HL-60 (cell line): ENCODE data around the gene STK40.

Experiments
- POLR2AphosphoS5 ChIP-seq: IDR thresholded peaks from 2 replicates; pipeline ENCODE4 v1.6.1; 2012; ENCODE audit warnings: low read depth
- SPI1 ChIP-seq: IDR thresholded peaks from 2 replicates; pipeline ENCODE4 v1.6.1; 2012; ENCODE audit warnings: low read depth, mild to moderate bottlenecking, borderline replicate concordance
- TF ChIP-seq, protein P1 (sequence below): IDR thresholded peaks from one replicate; pipeline ENCODE4 v1.5.1; 2011; ENCODE audit warnings: low read length, control low read depth, inconsistent platforms; ENCODE audit not compliant: insufficient read depth
- TF ChIP-seq, protein P2 (sequence below): IDR thresholded peaks from 2 replicates; pipeline ENCODE4 v1.6.1; 2012; ENCODE audit warnings: low read depth; ENCODE audit not compliant: insufficient replicate concordance

DNA sequence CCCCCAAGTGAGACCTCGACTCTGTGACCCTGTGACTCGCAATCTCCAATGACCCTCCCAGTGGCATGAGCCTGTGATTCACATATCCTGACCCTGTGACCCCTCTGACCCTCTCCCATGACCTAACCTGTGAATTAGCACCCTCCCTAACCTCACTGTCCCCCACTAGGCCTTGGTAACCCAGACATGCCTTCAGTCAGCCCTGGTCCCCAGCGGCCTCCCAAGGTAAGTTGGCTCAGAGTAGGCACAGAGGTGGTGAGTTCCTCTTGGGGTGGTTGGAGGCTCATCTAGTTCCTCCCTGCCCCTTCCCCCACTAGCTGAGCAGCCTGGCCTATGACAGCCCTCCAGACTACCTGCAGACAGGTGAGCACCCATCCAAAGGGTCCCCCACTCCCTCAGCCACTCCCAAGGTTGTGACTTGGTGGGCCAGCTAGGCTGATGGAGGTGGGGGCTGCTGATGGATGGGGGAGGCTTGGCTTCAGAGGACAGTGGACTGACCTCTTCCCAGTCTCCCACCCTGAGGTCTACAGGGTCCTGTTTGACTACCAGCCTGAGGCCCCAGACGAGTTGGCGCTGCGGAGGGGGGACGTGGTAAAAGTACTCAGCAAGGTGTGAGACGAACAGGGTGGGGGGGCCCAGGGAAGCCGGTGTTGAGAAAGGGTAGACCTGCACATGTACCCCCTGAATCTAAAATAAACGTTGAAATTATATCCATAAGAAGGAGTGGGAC lies 78.0 kb downstream of the STK40 start:
- TF ChIP-seq, protein P1, sequence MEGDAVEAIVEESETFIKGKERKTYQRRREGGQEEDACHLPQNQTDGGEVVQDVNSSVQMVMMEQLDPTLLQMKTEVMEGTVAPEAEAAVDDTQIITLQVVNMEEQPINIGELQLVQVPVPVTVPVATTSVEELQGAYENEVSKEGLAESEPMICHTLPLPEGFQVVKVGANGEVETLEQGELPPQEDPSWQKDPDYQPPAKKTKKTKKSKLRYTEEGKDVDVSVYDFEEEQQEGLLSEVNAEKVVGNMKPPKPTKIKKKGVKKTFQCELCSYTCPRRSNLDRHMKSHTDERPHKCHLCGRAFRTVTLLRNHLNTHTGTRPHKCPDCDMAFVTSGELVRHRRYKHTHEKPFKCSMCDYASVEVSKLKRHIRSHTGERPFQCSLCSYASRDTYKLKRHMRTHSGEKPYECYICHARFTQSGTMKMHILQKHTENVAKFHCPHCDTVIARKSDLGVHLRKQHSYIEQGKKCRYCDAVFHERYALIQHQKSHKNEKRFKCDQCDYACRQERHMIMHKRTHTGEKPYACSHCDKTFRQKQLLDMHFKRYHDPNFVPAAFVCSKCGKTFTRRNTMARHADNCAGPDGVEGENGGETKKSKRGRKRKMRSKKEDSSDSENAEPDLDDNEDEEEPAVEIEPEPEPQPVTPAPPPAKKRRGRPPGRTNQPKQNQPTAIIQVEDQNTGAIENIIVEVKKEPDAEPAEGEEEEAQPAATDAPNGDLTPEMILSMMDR = no peak
- no peak for TF ChIP-seq POLR2AphosphoS5
- TF ChIP-seq, protein P2, sequence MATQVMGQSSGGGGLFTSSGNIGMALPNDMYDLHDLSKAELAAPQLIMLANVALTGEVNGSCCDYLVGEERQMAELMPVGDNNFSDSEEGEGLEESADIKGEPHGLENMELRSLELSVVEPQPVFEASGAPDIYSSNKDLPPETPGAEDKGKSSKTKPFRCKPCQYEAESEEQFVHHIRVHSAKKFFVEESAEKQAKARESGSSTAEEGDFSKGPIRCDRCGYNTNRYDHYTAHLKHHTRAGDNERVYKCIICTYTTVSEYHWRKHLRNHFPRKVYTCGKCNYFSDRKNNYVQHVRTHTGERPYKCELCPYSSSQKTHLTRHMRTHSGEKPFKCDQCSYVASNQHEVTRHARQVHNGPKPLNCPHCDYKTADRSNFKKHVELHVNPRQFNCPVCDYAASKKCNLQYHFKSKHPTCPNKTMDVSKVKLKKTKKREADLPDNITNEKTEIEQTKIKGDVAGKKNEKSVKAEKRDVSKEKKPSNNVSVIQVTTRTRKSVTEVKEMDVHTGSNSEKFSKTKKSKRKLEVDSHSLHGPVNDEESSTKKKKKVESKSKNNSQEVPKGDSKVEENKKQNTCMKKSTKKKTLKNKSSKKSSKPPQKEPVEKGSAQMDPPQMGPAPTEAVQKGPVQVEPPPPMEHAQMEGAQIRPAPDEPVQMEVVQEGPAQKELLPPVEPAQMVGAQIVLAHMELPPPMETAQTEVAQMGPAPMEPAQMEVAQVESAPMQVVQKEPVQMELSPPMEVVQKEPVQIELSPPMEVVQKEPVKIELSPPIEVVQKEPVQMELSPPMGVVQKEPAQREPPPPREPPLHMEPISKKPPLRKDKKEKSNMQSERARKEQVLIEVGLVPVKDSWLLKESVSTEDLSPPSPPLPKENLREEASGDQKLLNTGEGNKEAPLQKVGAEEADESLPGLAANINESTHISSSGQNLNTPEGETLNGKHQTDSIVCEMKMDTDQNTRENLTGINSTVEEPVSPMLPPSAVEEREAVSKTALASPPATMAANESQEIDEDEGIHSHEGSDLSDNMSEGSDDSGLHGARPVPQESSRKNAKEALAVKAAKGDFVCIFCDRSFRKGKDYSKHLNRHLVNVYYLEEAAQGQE = no peak
- TF ChIP-seq SPI1 = peak; percentile 51; the same call in 1 of the 2 replicates
